ENCODE measurements around the gene CALHM5. TPM values are rescaled to one million over a fixed set of nuclear protein-coding genes. Genes with fewer than 3 reads are reported as not detected.

The CALHM5 gene
- total RNA-seq, 1 donor from 2014 or later = not detected

GRCh38 chr6:116564921-116565872 lies 53.8 kb downstream of the CALHM5 start:
- ChIA-PET POLR2A (no interaction called here), CTCF (interaction anchor here (1.0 to 1.4 kb wide), 2 partner anchors 11 to 276 kb away, joined by 3 to 4 read pairs; no protein-coding TSS in a partner anchor)
- H3K27me3 Mint-ChIP-seq = peaks cover 14% of the 10 kb centered on the region
- H3K4me3 Mint-ChIP-seq = peak overlapping the region; percentile 32
- H3K9me3 Mint-ChIP-seq = no peaks in the 10 kb centered on the region
- H3K27ac Mint-ChIP-seq = no peak overlapping the region
- DNase-seq (no peak), ATAC-seq (ENCODE audit: low read depth) (peak; percentile 37)
- TF ChIP-seq CTCF (IDR thresholded peaks at IDR 0.05) = no peak
- intact Hi-C loops (cut with micrococcal nuclease) = no loop called here
- H3K4me1 Mint-ChIP-seq = peaks cover 16% of the 10 kb centered on the region
- no peaks in the 10 kb centered on the region for H3K36me3 Mint-ChIP-seq (ENCODE audit: low read depth)

GRCh38 chr6:116568111-116568510 lies 56.7 kb downstream of the CALHM5 start:
- Mint-ChIP-seq H3K4me3 (no peak overlapping the region), H3K27ac (no peak overlapping the region), H3K36me3 (ENCODE audit: low read depth) (peaks cover 13% of the 10 kb centered on the region), H3K4me1 (peaks cover 40% of the 10 kb centered on the region), H3K27me3 (peaks cover 8% of the 10 kb centered on the region), H3K9me3 (no peaks in the 10 kb centered on the region)
- TF ChIP-seq CTCF (IDR thresholded peaks at IDR 0.05) = no peak
- ChIA-PET CTCF (no interaction called here), POLR2A (interaction anchor here (3.8 kb wide), 1 partner anchor 288 kb away, joined by 50 read pairs; the partner anchor contains the start of gene TSPYL1)
- intact Hi-C loops (cut with micrococcal nuclease) = no loop called here
- ATAC-seq (ENCODE audit: low read depth) = no peak
- no peak for DNase-seq

GRCh38 chr6:116568821-116569755 lies 57.6 kb downstream of the CALHM5 start:
- Mint-ChIP-seq H3K9me3 (no peaks in the 10 kb centered on the region), H3K4me3 (no peak overlapping the region), H3K36me3 (ENCODE audit: low read depth) (peaks cover 15% of the 10 kb centered on the region), H3K27ac (no peak overlapping the region), H3K27me3 (peaks cover 3% of the 10 kb centered on the region), H3K4me1 (peaks cover 50% of the 10 kb centered on the region)
- intact Hi-C loops (cut with micrococcal nuclease) = no loop called here
- ATAC-seq (ENCODE audit: low read depth) = no peak
- ChIA-PET POLR2A (interaction anchor here (3.7 to 3.8 kb wide), 2 partner anchors 289 to 315 kb away, joined by 24 to 50 read pairs; partner anchors contain the start of genes TSPYL1 and TSPYL4), CTCF (no interaction called here)
- no peak for TF ChIP-seq CTCF (IDR thresholded peaks at IDR 0.05)
- no peak for DNase-seq

- H3K27ac Mint-ChIP-seq = peak within 1 kb of the TSS; percentile 96
- intact Hi-C loops (cut with micrococcal nuclease) = loop anchor here (1.0 to 5.0 kb wide), 10 partner anchors 45 to 1031 kb away; partner anchors contain the start of genes DSE, GOPC, KPNA5 and NT5DC1
- DNase-seq (peak; percentile 94), ATAC-seq (ENCODE audit: low read depth) (peak; percentile 94)
- peak within 1 kb of the TSS; percentile 95 for H3K4me3 Mint-ChIP-seq
- ChIA-PET POLR2A (interaction anchor here (0.6 to 3.8 kb wide), 20 partner anchors 8 to 1031 kb away, joined by 3 to 50 read pairs (median 5); partner anchors contain the start of genes CALHM6, GOPC, KPNA5 and NT5DC1), CTCF (interaction anchor here (1.2 to 3.1 kb wide), 7 partner anchors 8 to 354 kb away, joined by 3 to 17 read pairs (median 4); partner anchors contain the start of gene TSPYL1)
- no peaks in the 10 kb centered on the region for H3K9me3 Mint-ChIP-seq
- H3K36me3 Mint-ChIP-seq (ENCODE audit: low read depth) = peaks cover 32% of the 10 kb centered on the region
- no peak for TF ChIP-seq CTCF (IDR thresholded peaks at IDR 0.05)
- peaks cover 51% of the 10 kb centered on the region for H3K4me1 Mint-ChIP-seq
- no peaks in the 10 kb centered on the region for H3K27me3 Mint-ChIP-seq
Observed at GRCh38 chr6:116570856-116571682, 59.6 kb downstream of the CALHM5 start, which contains the start of gene RWDD1. Gene RWDD1, plus strand, starts transcription at chr6:116571504. Its CDS starts 79 bp downstream, at chr6:116571583.

All from activated B cell treated with CpG ODN at 0.5 μM for 24 hours (primary cell).